SK-N-SH (cell line): ENCODE data around the gene PRRT1B. TPM values are rescaled to one million over a fixed set of nuclear protein-coding genes. Genes with fewer than 3 reads are reported as not detected.

Experiments
- CTCF ChIA-PET: fragments of 300-600, 350-600 bp; formaldehyde crosslinking; extraction: SDS; loops from one replicate; lab custom pipeline; 2021; lab: Yijun Ruan, JAX
- POLR2A ChIA-PET: fragments of 350-600 bp; sonication (Branson Sonifier 250); formaldehyde crosslinking; extraction: SDS; loops from one replicate; lab custom pipeline; 2020; ENCODE audit warnings: antibody characterized with exemption, inconsistent platforms; lab: Yijun Ruan, JAX
- DNase-seq: peaks from one replicate; pipeline ENCODE4 v3.0.0; 2012
- H2AFZ ChIP-seq: fragments of 200-600 bp; sonication (generic); 2 replicates; pipeline ENCODE4 v1.8.1; 2016; ENCODE audit warnings: antibody characterized with exemption, mild to moderate bottlenecking, low read depth
- H3F3A ChIP-seq: fragments of 200-600 bp; sonication (generic); replicated peaks from 2 replicates; pipeline ENCODE3; 2016; ENCODE audit warnings: antibody characterized with exemption, mild to moderate bottlenecking; ENCODE audit not compliant: insufficient read depth
- H3K27ac ChIP-seq, 2 experiments: fragments of 200-500 bp in 1 of 2; fragments of 200-600 bp in 1 of 2; sonication (Bioruptor generic) in 1 of 2; sonication (generic), shearing (Covaris generic) in 1 of 2; 2 replicates each; pipeline versions ENCODE4 v1.5.1 to v1.6.1; 2014 to 2016; ENCODE audit warnings: low read depth in 2 of 2, inconsistent platforms in 1 of 2, low read length in 1 of 2, mild to moderate bottlenecking in 1 of 2, mixed read lengths in 1 of 2
- H3K27me3 ChIP-seq: fragments of 200-600 bp; sonication (generic), shearing (Covaris generic); 2 replicates; pipeline ENCODE4 v1.6.1; 2016; ENCODE audit warnings: mixed run types; ENCODE audit not compliant: insufficient read depth
- H3K36me3 ChIP-seq, 2 experiments: fragments of 200-500 bp in 1 of 2; fragments of 200-600 bp in 1 of 2; sonication (Bioruptor generic) in 1 of 2; sonication (generic) in 1 of 2; replicated peaks in 1 of 2; 2 replicates each; pipeline versions ENCODE3 to v1.5.1; 2014 to 2016; ENCODE audit warnings: low read length in 1 of 2, mild to moderate bottlenecking in 1 of 2; ENCODE audit not compliant: insufficient read depth in 2 of 2, control insufficient read depth in 1 of 2
- H3K4me1 ChIP-seq, 2 experiments: fragments of 200-500 bp in 1 of 2; fragments of 200-600 bp in 1 of 2; sonication (Bioruptor generic) in 1 of 2; sonication (generic), shearing (Covaris generic) in 1 of 2; 2 replicates each; pipeline versions ENCODE4 v1.5.1 to v1.6.1; 2014 to 2016; ENCODE audit warnings: low read depth in 1 of 2, low read length in 1 of 2, mixed run types in 1 of 2; ENCODE audit not compliant: insufficient read depth in 2 of 2, control insufficient read depth in 1 of 2
- H3K4me2 ChIP-seq: fragments of 200-600 bp; sonication (generic), shearing (Covaris generic); 2 replicates; pipeline ENCODE4 v1.6.1; 2017; ENCODE audit warnings: mixed run types
- H3K4me3 ChIP-seq, 2 experiments: fragments of 200-500 bp in 1 of 2; fragments of 200-600 bp in 1 of 2; sonication (Bioruptor generic) in 1 of 2; sonication (generic), shearing (Covaris generic) in 1 of 2; 2 replicates each; pipeline versions ENCODE4 v1.5.1 to v1.8.1; 2014 to 2016; ENCODE audit warnings: low read depth in 2 of 2, inconsistent platforms in 1 of 2, low read length in 1 of 2, mild to moderate bottlenecking in 1 of 2, mixed read lengths in 1 of 2, moderate library complexity in 1 of 2
- H3K79me2 ChIP-seq: fragments of 200-600 bp; sonication (generic); 2 replicates; pipeline ENCODE4 v1.8.1; 2017; ENCODE audit warnings: mild to moderate bottlenecking; ENCODE audit not compliant: insufficient read depth
- H3K9ac ChIP-seq: fragments of 200-600 bp; sonication (generic); 2 replicates; pipeline ENCODE4 v1.6.1; 2017; ENCODE audit warnings: mixed run types
- H3K9me2 ChIP-seq: fragments of 200-600 bp; sonication (generic); 2 replicates; pipeline ENCODE4 v1.6.1; 2017; ENCODE audit warnings: mixed run types
- H3K9me3 ChIP-seq: fragments of 200-600 bp; sonication (generic); 2 replicates; pipeline ENCODE4 v1.6.1; 2017; ENCODE audit warnings: mixed run types, mild to moderate bottlenecking, moderate library complexity
- H4K20me1 ChIP-seq: fragments of 200-600 bp; sonication (generic); 2 replicates; pipeline ENCODE4 v1.6.1; 2017; ENCODE audit warnings: mild to moderate bottlenecking, mixed run types; ENCODE audit not compliant: insufficient read depth
- CHD2 ChIP-seq: fragments of 150-350 bp; IDR thresholded peaks from 2 replicates; pipeline ENCODE4 v1.6.1; 2018; ENCODE audit warnings: low read length; ENCODE audit not compliant: partially characterized antibody
- EP300 ChIP-seq, 2 experiments: IDR thresholded peaks; 2 replicates each; pipeline versions ENCODE4 v1.4.0 to v1.6.1; 2012; ENCODE audit warnings: borderline replicate concordance in 1 of 2, low read depth in 1 of 2, low read length in 1 of 2
- EZH2phosphoT487 ChIP-seq: fragments of 200-600 bp; sonication (generic); IDR thresholded peaks from 2 replicates; pipeline ENCODE4 v1.6.1; 2017; ENCODE audit warnings: low read depth, mixed run types, mild to moderate bottlenecking, antibody characterized with exemption, moderate library complexity, borderline replicate concordance
- FOSL2 ChIP-seq: IDR thresholded peaks from 2 replicates; pipeline ENCODE4 v1.4.0; 2012; ENCODE audit warnings: low read depth, mild to moderate bottlenecking, moderate library complexity, borderline replicate concordance
- MAX ChIP-seq: IDR thresholded peaks from 2 replicates; pipeline ENCODE4 v1.4.0; 2012; ENCODE audit warnings: low read depth
- MXI1 ChIP-seq: IDR thresholded peaks from 2 replicates; pipeline ENCODE4 v1.6.1; 2012; ENCODE audit warnings: mild to moderate bottlenecking, low read depth, low read length, improper control_type of control experiment
- NRF1 ChIP-seq: IDR thresholded peaks from 2 replicates; pipeline ENCODE4 v1.6.1; 2012; ENCODE audit warnings: low read depth, mild to moderate bottlenecking, low read length
- PBX3 ChIP-seq: IDR thresholded peaks from 2 replicates; pipeline ENCODE4; 2012
- POLR2AphosphoS5 ChIP-seq: IDR thresholded peaks from 2 replicates; pipeline ENCODE4 v1.6.1; 2012; ENCODE audit warnings: low read depth, low read length
- RCOR1 ChIP-seq: fragments of 150-350 bp; IDR thresholded peaks from 2 replicates; pipeline ENCODE4 v1.6.1; 2017; ENCODE audit warnings: antibody characterized with exemption, low read length
- RFX5 ChIP-seq: IDR thresholded peaks from 2 replicates; pipeline ENCODE4 v1.6.1; 2012; ENCODE audit warnings: mild to moderate bottlenecking, improper control_type of control experiment, low read length
- RXRA ChIP-seq: IDR thresholded peaks from 2 replicates; pipeline ENCODE4 v1.4.0; 2012; ENCODE audit warnings: low read depth, mild to moderate bottlenecking, borderline replicate concordance
- SMC3 ChIP-seq: IDR thresholded peaks from 2 replicates; pipeline ENCODE4 v1.6.1; 2012; ENCODE audit warnings: low read depth, low read length, improper control_type of control experiment
- TEAD4 ChIP-seq: IDR thresholded peaks from 2 replicates; pipeline ENCODE4 v1.4.0; 2012; ENCODE audit warnings: mild to moderate bottlenecking, borderline replicate concordance; ENCODE audit not compliant: insufficient read depth
- USF2 ChIP-seq: fragments of 150-350 bp; IDR thresholded peaks from 2 replicates; pipeline ENCODE4 v1.6.1; 2017; ENCODE audit warnings: antibody characterized with exemption, low read length, low read depth, borderline replicate concordance
- YY1 ChIP-seq: IDR thresholded peaks from 2 replicates; pipeline ENCODE4 v1.4.0; 2012; ENCODE audit warnings: low read depth, mild to moderate bottlenecking
- WGBS: methylation state at CpG from one replicate; pipeline ENCODE4 v1.1.6; 2017; ENCODE audit warnings: low lambda C conversion rate; 5-methylcytosine and 5-hydroxymethylcytosine counted together
- polyA plus RNA-seq, 3 experiments: library from polyadenylated mRNA; depleted of rRNA; stranded (reverse); fragments of >200 nt; gene quantifications; 2 replicates each; pipeline ENCODE4 v1.2.3, GENCODE V29; 2012

Gene PRRT1B
- polyA plus RNA-seq, 1 of the 3 experiments (the other 2 are of a cell fraction), result not detected

- no peak for TF ChIP-seq USF2
- TF ChIP-seq EP300 (IDR thresholded peaks at IDR 0.05; ENCODE audit: borderline replicate concordance in 1 of 2, low read depth in 1 of 2, low read length in 1 of 2), result no peak
- no peak for TF ChIP-seq NRF1
- TF ChIP-seq SMC3, result no peak
- TF ChIP-seq POLR2AphosphoS5, result no peak
- TF ChIP-seq PBX3, result no peak
- TF ChIP-seq RXRA, result no peak
- TF ChIP-seq CHD2, result no peak
Observed at GRCh38 chr9:131500377-131500776, 44.9 kb upstream of the PRRT1B start (continued).

GRCh38 chr9:131500939-131501541 lies 44.3 kb upstream of the PRRT1B start:
- Histone ChIP-seq H3K9me2 (no peaks in the 10 kb centered on the region), H3F3A (peaks cover 38% of the 10 kb centered on the region), H3K4me2 (no peak overlapping the region), H3K79me2 (peaks cover 25% of the 10 kb centered on the region), H3K27me3 (no peaks in the 10 kb centered on the region), H3K4me1 (peaks cover 3 to 16% of the 10 kb centered on the region in 2 experiments; a peak in 1 of 4 replicates), H3K4me3 (no peak overlapping the region), H3K9ac (no peak overlapping the region), H3K9me3 (no peaks in the 10 kb centered on the region), H3K36me3 (peaks cover 21 to 47% of the 10 kb centered on the region in 2 experiments), H3K27ac (no peak overlapping the region), H2AFZ (no peak overlapping the region), H4K20me1 (0 out of 2 replicates have a peak, but pooled peaks cover 1% of the 10 kb centered on the region)
- DNase-seq, result no peak
- CTCF ChIA-PET, result interaction anchor here (2.0 kb wide), 1 partner anchor 22 kb away, joined by 11 read pairs; no protein-coding TSS in a partner anchor
- POLR2A ChIA-PET, result no interaction called here
- 77% methylated on average over 5 of the region's 5 CpGs for WGBS
- TF ChIP-seq CHD2 (no peak), TEAD4 (no peak), EZH2phosphoT487 (no peak), USF2 (no peak), FOSL2 (no peak), RFX5 (no peak), YY1 (no peak), RCOR1 (no peak), RXRA (no peak), MXI1 (no peak), MAX (no peak)
